Measurements from ENCODE around the gene GPR132. TPM values are rescaled to one million over a fixed set of nuclear protein-coding genes. Genes with fewer than 3 reads are reported as not detected.

GPR132 gene
- total and polyA plus RNA-seq, 7 donors, result 0.60 to 8.4 (median 1.9) TPM

DNA sequence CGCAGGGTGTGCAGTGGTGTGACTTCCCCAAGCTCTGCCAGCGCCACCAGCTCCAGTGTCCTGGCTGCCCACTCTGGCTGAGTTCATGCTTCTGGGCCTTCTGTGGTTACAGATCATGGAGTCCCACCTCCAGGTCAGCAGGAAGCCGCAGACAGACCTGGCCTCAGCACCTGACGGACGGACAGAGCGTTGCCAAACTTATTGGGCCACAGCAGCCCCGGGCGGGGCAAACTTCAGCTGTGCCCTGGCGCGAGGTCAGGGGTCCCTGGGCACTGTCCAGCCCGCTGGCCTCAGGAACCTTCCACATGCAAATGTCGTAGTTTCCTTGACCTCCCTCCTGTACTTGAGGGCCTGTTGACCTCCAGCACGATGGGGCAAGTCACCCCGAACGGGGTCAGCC is 11.2 kb downstream of the GPR132 start:
- peaks cover 0 to 8% (median 6%) of the 10 kb centered on the region in 4 donors for H3K4me1 ChIP-seq
- intact Hi-C loops (cut with DNase I), result no loop called here
- no peaks in the 10 kb centered on the region for H3K9me3 ChIP-seq
- H3K27me3 ChIP-seq, result no peaks in the 10 kb centered on the region
- H3K4me3 ChIP-seq, result no peak overlapping the region
- no peaks in the 10 kb centered on the region for H3K36me3 ChIP-seq
- no peak overlapping the region for H3K27ac ChIP-seq
- no peak for TF ChIP-seq POLR2AphosphoS5 (IDR thresholded peaks at IDR 0.05)
- no peak for TF ChIP-seq POLR2A (IDR thresholded peaks at IDR 0.05)
- no peak for TF ChIP-seq EP300 (IDR thresholded peaks at IDR 0.05)
- TF ChIP-seq, protein P1, sequence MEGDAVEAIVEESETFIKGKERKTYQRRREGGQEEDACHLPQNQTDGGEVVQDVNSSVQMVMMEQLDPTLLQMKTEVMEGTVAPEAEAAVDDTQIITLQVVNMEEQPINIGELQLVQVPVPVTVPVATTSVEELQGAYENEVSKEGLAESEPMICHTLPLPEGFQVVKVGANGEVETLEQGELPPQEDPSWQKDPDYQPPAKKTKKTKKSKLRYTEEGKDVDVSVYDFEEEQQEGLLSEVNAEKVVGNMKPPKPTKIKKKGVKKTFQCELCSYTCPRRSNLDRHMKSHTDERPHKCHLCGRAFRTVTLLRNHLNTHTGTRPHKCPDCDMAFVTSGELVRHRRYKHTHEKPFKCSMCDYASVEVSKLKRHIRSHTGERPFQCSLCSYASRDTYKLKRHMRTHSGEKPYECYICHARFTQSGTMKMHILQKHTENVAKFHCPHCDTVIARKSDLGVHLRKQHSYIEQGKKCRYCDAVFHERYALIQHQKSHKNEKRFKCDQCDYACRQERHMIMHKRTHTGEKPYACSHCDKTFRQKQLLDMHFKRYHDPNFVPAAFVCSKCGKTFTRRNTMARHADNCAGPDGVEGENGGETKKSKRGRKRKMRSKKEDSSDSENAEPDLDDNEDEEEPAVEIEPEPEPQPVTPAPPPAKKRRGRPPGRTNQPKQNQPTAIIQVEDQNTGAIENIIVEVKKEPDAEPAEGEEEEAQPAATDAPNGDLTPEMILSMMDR (IDR thresholded peaks at IDR 0.05), result no peak
- no peak for DNase-seq
- WGBS, 2 donors, result 91 to 94% methylated on average over 15 of the region's 15 CpGs

DNA sequence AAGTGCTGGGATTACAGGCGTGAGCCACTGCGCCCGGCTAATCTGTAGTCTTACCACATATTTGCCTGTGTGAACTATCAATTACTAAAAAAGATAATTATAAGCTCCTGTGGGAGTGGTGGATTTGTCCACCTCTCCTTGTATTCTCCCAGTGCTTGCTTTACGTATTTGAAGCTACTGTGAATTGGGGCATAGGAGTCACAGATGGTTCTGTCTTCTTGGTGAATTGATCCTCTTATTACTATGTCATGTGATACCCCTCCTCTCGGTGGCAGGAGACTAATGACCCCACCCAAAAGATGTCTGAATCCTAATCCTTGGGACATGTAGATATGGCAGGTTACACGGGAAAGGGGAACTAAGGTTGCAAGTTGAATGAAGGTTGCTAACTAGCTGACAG is 11.8 kb downstream of the GPR132 start:
- Histone ChIP-seq H3K27ac (no peak overlapping the region), H3K9me3 (no peaks in the 10 kb centered on the region), H3K4me3 (no peak overlapping the region), H3K27me3 (no peaks in the 10 kb centered on the region), H3K4me1 (peaks cover 0 to 2% (median under 1%) of the 10 kb centered on the region in 4 donors), H3K36me3 (no peaks in the 10 kb centered on the region)
- WGBS, 2 donors, result 77 to 85% methylated on average over 6 of the region's 6 CpGs
- intact Hi-C loops (cut with DNase I), result no loop called here
- TF ChIP-seq EP300 (IDR thresholded peaks at IDR 0.05) (no peak), POLR2A (IDR thresholded peaks at IDR 0.05) (no peak), POLR2AphosphoS5 (IDR thresholded peaks at IDR 0.05) (no peak)
- TF ChIP-seq, protein P1 (IDR thresholded peaks at IDR 0.05), result no peak
- DNase-seq, result no peak

DNA sequence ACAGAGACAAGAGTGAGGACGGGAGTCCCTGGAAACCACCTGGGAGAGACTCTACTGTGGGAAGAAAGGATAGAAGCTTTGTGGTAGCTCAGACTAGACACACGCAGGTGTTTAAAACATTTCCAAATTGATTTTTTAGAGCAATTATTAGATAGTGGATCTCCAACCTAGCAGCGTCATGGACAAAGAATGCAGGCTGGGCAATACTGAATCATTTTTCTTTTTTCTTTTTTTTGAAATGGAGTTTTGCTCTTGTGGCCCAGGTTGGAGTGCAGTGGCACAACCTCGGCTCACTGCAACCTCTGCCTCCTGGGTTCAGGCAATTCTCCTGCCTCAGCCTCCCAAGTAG is 13.1 kb downstream of the GPR132 start:
- Histone ChIP-seq H3K27me3 (no peaks in the 10 kb centered on the region), H3K4me1 (no peaks in the 10 kb centered on the region), H3K9me3 (no peaks in the 10 kb centered on the region), H3K4me3 (no peak overlapping the region), H3K27ac (no peak overlapping the region), H3K36me3 (no peaks in the 10 kb centered on the region)
- intact Hi-C loops (cut with DNase I), result no loop called here
- TF ChIP-seq POLR2A (IDR thresholded peaks at IDR 0.05) (no peak), EP300 (IDR thresholded peaks at IDR 0.05) (no peak), POLR2AphosphoS5 (IDR thresholded peaks at IDR 0.05) (no peak)
- TF ChIP-seq, protein P1 (IDR thresholded peaks at IDR 0.05), result no peak
- no peak for DNase-seq
- WGBS, 2 donors, result 82 to 85% methylated on average over 4 of the region's 4 CpGs

DNA sequence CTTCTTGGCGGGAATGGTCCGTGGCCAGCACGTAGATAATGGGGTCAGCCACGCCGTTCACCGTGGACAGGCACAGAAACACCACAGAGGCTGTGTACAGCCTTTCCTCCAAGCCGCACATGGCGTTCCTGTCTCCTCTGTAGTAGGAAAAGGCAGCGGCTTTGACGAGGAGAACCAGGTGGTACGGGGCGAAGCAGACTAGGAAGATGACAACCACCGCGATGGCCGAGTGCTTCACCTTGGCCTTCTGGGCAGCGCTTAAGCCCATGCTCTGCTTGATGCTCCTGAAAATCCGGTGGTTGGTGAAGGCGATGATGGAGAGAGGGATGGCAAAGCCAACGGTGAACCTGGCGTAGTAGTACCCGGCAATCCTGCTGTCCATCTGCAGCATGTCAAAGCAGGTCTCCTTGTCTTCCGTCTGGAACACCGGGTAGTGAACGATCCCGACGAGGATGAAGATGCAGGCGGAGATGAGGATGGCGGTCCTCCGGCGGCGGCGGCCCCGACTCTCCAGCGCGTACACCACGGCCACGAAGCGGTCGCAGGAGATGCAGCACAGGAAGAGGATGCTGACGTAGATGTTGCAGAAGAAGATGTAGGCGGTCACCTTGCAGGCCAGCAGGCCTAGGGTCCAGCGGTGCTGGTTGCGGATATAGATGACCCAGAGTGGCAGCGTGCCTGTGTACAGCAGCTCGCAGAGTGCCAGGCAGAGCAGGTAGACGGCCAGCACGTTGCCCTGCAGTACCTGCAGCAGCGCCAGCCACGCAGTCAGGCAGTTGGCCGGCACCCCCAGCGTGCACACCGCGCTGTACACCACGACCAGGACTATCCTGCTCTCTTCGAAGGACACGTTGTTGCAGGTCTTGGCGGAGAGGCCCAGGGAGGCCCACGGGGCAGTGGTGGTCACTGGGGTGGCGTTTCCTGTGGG is 13.8 kb downstream of the GPR132 start:
- 95 to 96% methylated on average over 59 of the region's 59 CpGs for WGBS, 2 donors
- TF ChIP-seq EP300 (IDR thresholded peaks at IDR 0.05), result no peak
- no peak for TF ChIP-seq POLR2AphosphoS5 (IDR thresholded peaks at IDR 0.05)
- TF ChIP-seq POLR2A (IDR thresholded peaks at IDR 0.05), result no peak
- TF ChIP-seq, protein P1 (IDR thresholded peaks at IDR 0.05), result no peak
- intact Hi-C loops (cut with DNase I), result no loop called here
- Histone ChIP-seq H3K27ac (no peak overlapping the region), H3K9me3 (no peaks in the 10 kb centered on the region), H3K36me3 (no peaks in the 10 kb centered on the region), H3K4me1 (no peaks in the 10 kb centered on the region), H3K27me3 (no peaks in the 10 kb centered on the region), H3K4me3 (no peak overlapping the region)
- DNase-seq, result no peak
